ENCODE results near the gene ELF1. TPM values are rescaled to one million over a fixed set of nuclear protein-coding genes. Genes with fewer than 3 reads are reported as not detected.

ELF1 gene
- total RNA-seq, 2 donors from 2014 or later, result 36.0 to 44.1 TPM

DNA sequence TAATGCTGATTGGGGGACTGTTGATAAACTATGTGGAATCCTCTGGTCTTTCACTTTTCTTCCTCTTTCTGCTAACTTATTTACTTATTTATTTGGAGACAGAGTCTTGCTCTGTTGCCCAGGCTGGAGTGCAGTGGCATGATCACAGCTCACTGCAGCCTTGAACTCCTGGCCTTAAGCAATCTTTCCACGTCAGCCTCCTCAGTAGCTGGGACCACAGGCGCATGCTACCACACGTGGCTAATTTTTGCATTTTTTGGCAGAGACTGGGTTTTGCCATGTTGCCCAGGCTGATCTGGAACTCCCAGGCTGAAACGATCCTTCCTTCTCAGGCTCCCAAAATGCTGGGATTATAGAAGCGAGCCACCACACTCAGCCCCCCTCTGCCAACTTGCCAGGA, 77.5 kb downstream of the ELF1 start:
- H3K27ac Mint-ChIP-seq, result no peak overlapping the region
- H3K9me3 Mint-ChIP-seq, result no peaks in the 10 kb centered on the region
- H3K4me1 Mint-ChIP-seq, result no peaks in the 10 kb centered on the region
- Histone ChIP-seq H3K4me3 (ENCODE audit: low read length) (no peak overlapping the region), H3K27ac (ENCODE audit: low read depth, low read length) (no peak overlapping the region), H3K36me3 (ENCODE audit: control insufficient read depth, insufficient read depth, low read length) (peaks cover 40% of the 10 kb centered on the region), H3K4me1 (ENCODE audit: control insufficient read depth, insufficient read depth, low read length) (no peaks in the 10 kb centered on the region), H3K9ac (ENCODE audit: extremely low read depth, low read length, poor library complexity, severe bottlenecking) (no peak overlapping the region), H3K9me3 (ENCODE audit: control insufficient read depth, low read length) (no peaks in the 10 kb centered on the region), H3K27me3 (ENCODE audit: control insufficient read depth, insufficient read depth, low read length, poor library complexity, severe bottlenecking) (no peaks in the 10 kb centered on the region)
- 90 to 91% methylated on average over 5 of the region's 5 CpGs for WGBS, 2 experiments (ENCODE audit: insufficient coverage in 1 of 2, insufficient read length in 1 of 2)
- DNase-seq, result no peak
- no peaks in the 10 kb centered on the region for H3K27me3 Mint-ChIP-seq (ENCODE audit: insufficient read depth)
- H3K4me3 Mint-ChIP-seq, result no peak overlapping the region
- TF ChIP-seq, protein P1, sequence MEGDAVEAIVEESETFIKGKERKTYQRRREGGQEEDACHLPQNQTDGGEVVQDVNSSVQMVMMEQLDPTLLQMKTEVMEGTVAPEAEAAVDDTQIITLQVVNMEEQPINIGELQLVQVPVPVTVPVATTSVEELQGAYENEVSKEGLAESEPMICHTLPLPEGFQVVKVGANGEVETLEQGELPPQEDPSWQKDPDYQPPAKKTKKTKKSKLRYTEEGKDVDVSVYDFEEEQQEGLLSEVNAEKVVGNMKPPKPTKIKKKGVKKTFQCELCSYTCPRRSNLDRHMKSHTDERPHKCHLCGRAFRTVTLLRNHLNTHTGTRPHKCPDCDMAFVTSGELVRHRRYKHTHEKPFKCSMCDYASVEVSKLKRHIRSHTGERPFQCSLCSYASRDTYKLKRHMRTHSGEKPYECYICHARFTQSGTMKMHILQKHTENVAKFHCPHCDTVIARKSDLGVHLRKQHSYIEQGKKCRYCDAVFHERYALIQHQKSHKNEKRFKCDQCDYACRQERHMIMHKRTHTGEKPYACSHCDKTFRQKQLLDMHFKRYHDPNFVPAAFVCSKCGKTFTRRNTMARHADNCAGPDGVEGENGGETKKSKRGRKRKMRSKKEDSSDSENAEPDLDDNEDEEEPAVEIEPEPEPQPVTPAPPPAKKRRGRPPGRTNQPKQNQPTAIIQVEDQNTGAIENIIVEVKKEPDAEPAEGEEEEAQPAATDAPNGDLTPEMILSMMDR (conservative IDR thresholded peaks at IDR 0.05), result no peak
- H3K36me3 Mint-ChIP-seq (ENCODE audit: low read depth), result peaks cover 43% of the 10 kb centered on the region

DNA sequence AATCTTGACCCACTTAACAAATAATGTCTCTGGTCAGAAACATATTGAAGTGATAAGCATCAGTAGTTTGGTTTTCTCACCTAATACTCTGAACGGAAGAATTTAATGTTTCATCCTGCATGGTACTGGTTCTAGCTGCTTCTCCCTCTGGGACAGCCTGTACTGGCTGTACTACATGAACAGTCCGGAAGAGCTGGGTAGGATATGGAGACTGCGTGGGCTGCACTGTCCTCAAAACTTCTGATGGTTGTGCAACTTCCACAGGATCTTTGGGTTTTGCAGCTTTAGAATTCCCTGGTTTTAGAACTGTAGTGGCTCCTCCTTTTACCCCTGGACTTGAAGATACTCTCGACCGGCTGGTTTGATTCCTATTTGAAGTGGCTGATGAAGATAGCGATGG, 78.3 kb downstream of the ELF1 start:
- TF ChIP-seq, protein P1 (conservative IDR thresholded peaks at IDR 0.05), result no peak
- DNase-seq, result no peak
- Mint-ChIP-seq H3K4me1 (no peaks in the 10 kb centered on the region), H3K9me3 (no peaks in the 10 kb centered on the region), H3K4me3 (no peak overlapping the region), H3K36me3 (ENCODE audit: low read depth) (peaks cover 41% of the 10 kb centered on the region), H3K27me3 (ENCODE audit: insufficient read depth) (no peaks in the 10 kb centered on the region), H3K27ac (no peak overlapping the region)
- no peaks in the 10 kb centered on the region for H3K27me3 ChIP-seq (ENCODE audit: control insufficient read depth, insufficient read depth, low read length, poor library complexity, severe bottlenecking)
- no peaks in the 10 kb centered on the region for H3K9me3 ChIP-seq (ENCODE audit: control insufficient read depth, low read length)
- no peak overlapping the region for H3K9ac ChIP-seq (ENCODE audit: extremely low read depth, low read length, poor library complexity, severe bottlenecking)
- 95% methylated on average over 4 to 6 of the region's 6 CpGs for WGBS, 2 experiments (ENCODE audit: insufficient coverage in 1 of 2, insufficient read length in 1 of 2)
- peaks cover 43% of the 10 kb centered on the region for H3K36me3 ChIP-seq (ENCODE audit: control insufficient read depth, insufficient read depth, low read length)
- no peak overlapping the region for H3K27ac ChIP-seq (ENCODE audit: low read depth, low read length)
- H3K4me1 ChIP-seq (ENCODE audit: control insufficient read depth, insufficient read depth, low read length), result no peaks in the 10 kb centered on the region
- H3K4me3 ChIP-seq (ENCODE audit: low read length), result no peak overlapping the region

DNA sequence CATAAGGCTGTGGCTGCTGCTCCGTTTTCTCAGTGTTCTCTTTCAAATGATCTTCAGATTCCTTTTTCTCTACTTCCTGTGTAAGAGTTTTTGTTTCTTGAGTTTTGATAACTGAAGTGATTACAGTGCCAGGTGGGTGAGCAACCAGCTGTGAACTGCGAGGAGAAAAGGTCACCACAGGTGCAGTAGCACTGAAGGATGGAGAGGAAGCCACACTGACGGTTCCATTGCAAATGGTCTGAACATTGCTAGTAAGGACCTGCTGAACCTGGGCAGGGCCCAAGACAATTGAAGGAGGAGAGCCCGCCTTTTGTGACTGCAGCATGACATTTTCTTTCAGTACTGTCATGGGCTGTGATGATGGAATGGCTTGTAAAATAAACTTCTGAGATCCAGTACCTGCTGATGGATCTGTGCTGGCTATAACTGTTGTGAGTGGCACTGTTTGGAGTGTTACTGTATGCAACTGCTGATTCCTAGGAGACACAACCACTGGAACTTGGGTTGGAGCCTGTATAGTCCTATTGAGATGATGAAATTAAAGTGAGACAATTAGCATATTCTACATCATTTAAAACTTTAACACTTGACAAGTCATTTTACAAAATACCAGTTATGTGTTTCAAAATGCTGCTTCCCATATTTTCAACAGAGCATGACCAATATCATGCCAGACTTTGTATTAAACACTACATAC, 85.5 kb downstream of the ELF1 start:
- Mint-ChIP-seq H3K27me3 (ENCODE audit: insufficient read depth) (no peaks in the 10 kb centered on the region), H3K4me3 (no peak overlapping the region), H3K9me3 (no peaks in the 10 kb centered on the region), H3K27ac (no peak overlapping the region), H3K4me1 (no peaks in the 10 kb centered on the region), H3K36me3 (ENCODE audit: low read depth) (peaks cover 43% of the 10 kb centered on the region)
- 95 to 100% methylated on average over 3 to 4 of the region's 4 CpGs for whole genome bisulfite sequencing, 2 experiments (ENCODE audit: insufficient coverage in 1 of 2, insufficient read length in 1 of 2)
- Histone ChIP-seq H3K9me3 (ENCODE audit: control insufficient read depth, low read length) (no peaks in the 10 kb centered on the region), H3K9ac (ENCODE audit: extremely low read depth, low read length, poor library complexity, severe bottlenecking) (no peak overlapping the region), H3K4me1 (ENCODE audit: control insufficient read depth, insufficient read depth, low read length) (no peaks in the 10 kb centered on the region), H3K4me3 (ENCODE audit: low read length) (no peak overlapping the region), H3K27me3 (ENCODE audit: control insufficient read depth, insufficient read depth, low read length, poor library complexity, severe bottlenecking) (no peaks in the 10 kb centered on the region), H3K36me3 (ENCODE audit: control insufficient read depth, insufficient read depth, low read length) (peaks cover 32% of the 10 kb centered on the region), H3K27ac (ENCODE audit: low read depth, low read length) (no peak overlapping the region)
- DNase-seq, result no peak
- TF ChIP-seq, protein P1 (conservative IDR thresholded peaks at IDR 0.05), result no peak
